BE2C (cell line): ENCODE measurements around the gene FAM53B.

Experiments used
- DNase-seq: peaks from one replicate; pipeline ENCODE4 v3.0.0-alpha.2; 2020
- H3K27me3 ChIP-seq: fragments of 250-450 bp; sonication (Bioruptor Pico); 2 replicates; pipeline ENCODE4 v1.5.1; 2020; ENCODE audit warnings: mild to moderate bottlenecking
- H3K36me3 ChIP-seq: fragments of 250-450 bp; sonication (Bioruptor Pico); 2 replicates; pipeline ENCODE4 v1.5.1; 2020; ENCODE audit warnings: mild to moderate bottlenecking
- H3K4me1 ChIP-seq: fragments of 250-450 bp; sonication (Bioruptor Pico); 2 replicates; pipeline ENCODE4 v1.5.1; 2020
- H3K4me3 ChIP-seq: 2 replicates; pipeline ENCODE4 v1.5.1; 2011; ENCODE audit warnings: low read depth, low read length
- H3K9me3 ChIP-seq: fragments of 250-450 bp; sonication (Bioruptor Pico); 2 replicates; pipeline ENCODE4 v1.5.1; 2020
- TF ChIP-seq, protein P1 (sequence below): IDR thresholded peaks from 2 replicates; pipeline ENCODE4 v1.5.1; 2012; ENCODE audit warnings: mild to moderate bottlenecking, low read depth, low read length

The FAM53B gene

DNA sequence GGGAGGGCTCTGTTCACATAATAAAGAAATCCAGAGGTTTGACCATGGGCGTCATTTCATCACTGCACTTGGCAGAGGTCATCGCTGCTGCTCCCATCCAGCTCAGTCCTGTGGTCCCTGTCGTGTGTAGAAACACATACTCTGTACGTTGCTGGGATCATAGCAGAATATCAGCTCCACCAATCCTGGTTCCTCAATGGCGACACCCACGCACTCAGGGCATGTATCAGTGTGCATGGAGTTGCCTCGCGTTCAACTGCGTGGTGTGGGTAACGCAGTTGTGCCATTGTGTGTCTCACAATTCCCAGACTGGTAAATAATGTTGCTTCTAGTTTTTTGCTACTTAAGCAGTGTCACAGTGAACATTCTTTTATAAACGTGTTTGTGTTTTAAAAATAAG is 171.4 kb downstream of the FAM53B start:
- Histone ChIP-seq H3K27me3 (no peaks in the 10 kb centered on the region), H3K36me3 (no peaks in the 10 kb centered on the region), H3K4me3 (no peak overlapping the region), H3K4me1 (no peaks in the 10 kb centered on the region), H3K9me3 (no peaks in the 10 kb centered on the region)
- no peak for DNase-seq
- TF ChIP-seq, protein P1, sequence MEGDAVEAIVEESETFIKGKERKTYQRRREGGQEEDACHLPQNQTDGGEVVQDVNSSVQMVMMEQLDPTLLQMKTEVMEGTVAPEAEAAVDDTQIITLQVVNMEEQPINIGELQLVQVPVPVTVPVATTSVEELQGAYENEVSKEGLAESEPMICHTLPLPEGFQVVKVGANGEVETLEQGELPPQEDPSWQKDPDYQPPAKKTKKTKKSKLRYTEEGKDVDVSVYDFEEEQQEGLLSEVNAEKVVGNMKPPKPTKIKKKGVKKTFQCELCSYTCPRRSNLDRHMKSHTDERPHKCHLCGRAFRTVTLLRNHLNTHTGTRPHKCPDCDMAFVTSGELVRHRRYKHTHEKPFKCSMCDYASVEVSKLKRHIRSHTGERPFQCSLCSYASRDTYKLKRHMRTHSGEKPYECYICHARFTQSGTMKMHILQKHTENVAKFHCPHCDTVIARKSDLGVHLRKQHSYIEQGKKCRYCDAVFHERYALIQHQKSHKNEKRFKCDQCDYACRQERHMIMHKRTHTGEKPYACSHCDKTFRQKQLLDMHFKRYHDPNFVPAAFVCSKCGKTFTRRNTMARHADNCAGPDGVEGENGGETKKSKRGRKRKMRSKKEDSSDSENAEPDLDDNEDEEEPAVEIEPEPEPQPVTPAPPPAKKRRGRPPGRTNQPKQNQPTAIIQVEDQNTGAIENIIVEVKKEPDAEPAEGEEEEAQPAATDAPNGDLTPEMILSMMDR, result no peak

DNA sequence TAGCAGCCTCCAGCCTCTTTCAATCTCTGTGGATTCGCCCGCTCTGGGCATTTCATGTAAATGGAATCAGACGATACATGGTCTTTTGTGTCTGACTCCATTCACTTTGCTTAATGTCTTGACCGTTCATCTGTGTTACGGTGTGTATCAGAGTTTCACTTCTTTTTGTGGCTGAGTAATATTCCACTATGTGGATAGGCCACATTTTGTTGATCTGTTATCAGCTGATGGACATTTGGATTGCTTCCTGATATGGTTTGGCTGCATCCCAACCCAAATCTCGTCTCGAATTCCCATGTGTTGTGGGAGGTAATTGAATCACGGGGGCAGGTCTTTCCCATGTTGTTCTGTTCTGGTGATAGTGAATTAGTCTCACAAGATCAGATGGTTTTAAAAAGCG is 173.5 kb downstream of the FAM53B start:
- no peaks in the 10 kb centered on the region for H3K9me3 ChIP-seq
- no peaks in the 10 kb centered on the region for H3K4me1 ChIP-seq
- DNase-seq, result no peak
- no peaks in the 10 kb centered on the region for H3K27me3 ChIP-seq
- H3K4me3 ChIP-seq, result no peak overlapping the region
- TF ChIP-seq, protein P1, result no peak
- no peaks in the 10 kb centered on the region for H3K36me3 ChIP-seq

GRCh38 chr10:124569623-124570470 is 174.3 kb downstream of the FAM53B start:
- H3K4me1 ChIP-seq, result no peaks in the 10 kb centered on the region
- H3K4me3 ChIP-seq, result no peak overlapping the region
- no peak for DNase-seq
- TF ChIP-seq, protein P1, result no peak
- no peaks in the 10 kb centered on the region for H3K9me3 ChIP-seq
- no peaks in the 10 kb centered on the region for H3K36me3 ChIP-seq
- H3K27me3 ChIP-seq, result no peaks in the 10 kb centered on the region
